Brain microvascular endothelial cell (primary cell): ENCODE results near the gene PRR35.

ENCODE experiments used
- DNase-seq: peaks from one replicate; pipeline ENCODE4 v3.0.0-alpha.2; 2020
- H3K27ac ChIP-seq: fragments of 250-450 bp; sonication (Bioruptor Pico); 2 replicates; pipeline ENCODE4 v1.5.1; 2020; ENCODE audit warnings: mild to moderate bottlenecking, moderate library complexity
- H3K27me3 ChIP-seq: fragments of 250-450 bp; sonication (Bioruptor Pico); replicated peaks from 2 replicates; pipeline ENCODE4 v1.5.1; 2020; ENCODE audit warnings: mild to moderate bottlenecking
- H3K36me3 ChIP-seq: fragments of 250-450 bp; sonication (Bioruptor Pico); replicated peaks from 2 replicates; pipeline ENCODE4 v1.5.1; 2020; ENCODE audit warnings: mild to moderate bottlenecking
- H3K4me3 ChIP-seq: 2 replicates; pipeline ENCODE4 v1.5.1; 2011; ENCODE audit warnings: low read depth, mild to moderate bottlenecking, control low read depth, low read length, moderate library complexity
- in situ Hi-C: cut with HindIII; loops from 2 replicates; pipeline ENCODE4 v1.10.0; 2017; ENCODE audit warnings: low sequenced_read_pairs, low pct_ligation_motif_present
- TF ChIP-seq, protein P1 (sequence below): IDR thresholded peaks from 2 replicates; pipeline ENCODE4 v1.5.1; 2011; ENCODE audit warnings: low read depth, mild to moderate bottlenecking, moderate library complexity, low read length, control low read depth, inconsistent platforms; ENCODE audit errors: missing control alignments

The PRR35 gene

DNA sequence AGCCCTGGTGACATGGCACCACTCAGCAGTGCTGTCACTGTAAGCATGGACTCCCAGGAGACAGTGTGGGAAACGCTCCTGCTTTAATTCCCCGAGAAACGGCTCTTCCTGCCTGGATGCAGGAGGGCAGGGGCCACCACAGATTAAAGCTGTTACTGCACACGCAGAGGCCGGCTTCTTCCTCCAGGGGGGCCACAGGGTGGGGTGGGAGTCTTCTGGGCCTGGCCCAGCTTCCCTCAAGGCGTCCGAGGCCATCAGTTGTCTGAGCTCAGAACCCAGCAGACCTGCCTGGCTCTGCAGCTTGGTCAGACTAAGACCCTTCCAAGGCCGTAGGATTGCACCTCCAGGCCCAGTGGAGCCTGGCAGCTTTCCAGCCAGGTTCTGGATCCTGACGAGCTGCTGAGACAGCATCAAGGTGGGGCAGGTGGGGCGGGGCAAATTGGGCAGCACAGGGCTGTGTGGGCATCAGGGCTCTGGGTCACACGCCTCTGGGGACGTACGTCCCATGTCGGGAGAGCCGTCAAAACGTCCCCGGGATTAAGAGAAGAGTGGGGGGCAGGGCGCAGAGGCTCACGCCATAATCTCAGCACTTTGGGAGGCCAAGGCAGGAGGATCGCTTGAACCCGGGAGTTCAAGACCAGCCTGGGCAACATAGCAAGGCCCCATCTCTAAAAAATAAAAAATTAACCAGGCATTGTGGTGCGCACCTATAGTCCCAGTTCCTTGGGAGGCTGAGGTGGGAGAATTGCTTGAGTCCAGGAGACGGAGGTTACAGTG lies 37.7 kb upstream of the PRR35 start:
- DNase-seq = no peak
- Histone ChIP-seq H3K4me3 (no peak overlapping the region), H3K27ac (no peak overlapping the region), H3K27me3 (no peaks in the 10 kb centered on the region), H3K36me3 (peaks cover 12% of the 10 kb centered on the region)
- in situ Hi-C loops = no loop called here
- TF ChIP-seq, protein P1, sequence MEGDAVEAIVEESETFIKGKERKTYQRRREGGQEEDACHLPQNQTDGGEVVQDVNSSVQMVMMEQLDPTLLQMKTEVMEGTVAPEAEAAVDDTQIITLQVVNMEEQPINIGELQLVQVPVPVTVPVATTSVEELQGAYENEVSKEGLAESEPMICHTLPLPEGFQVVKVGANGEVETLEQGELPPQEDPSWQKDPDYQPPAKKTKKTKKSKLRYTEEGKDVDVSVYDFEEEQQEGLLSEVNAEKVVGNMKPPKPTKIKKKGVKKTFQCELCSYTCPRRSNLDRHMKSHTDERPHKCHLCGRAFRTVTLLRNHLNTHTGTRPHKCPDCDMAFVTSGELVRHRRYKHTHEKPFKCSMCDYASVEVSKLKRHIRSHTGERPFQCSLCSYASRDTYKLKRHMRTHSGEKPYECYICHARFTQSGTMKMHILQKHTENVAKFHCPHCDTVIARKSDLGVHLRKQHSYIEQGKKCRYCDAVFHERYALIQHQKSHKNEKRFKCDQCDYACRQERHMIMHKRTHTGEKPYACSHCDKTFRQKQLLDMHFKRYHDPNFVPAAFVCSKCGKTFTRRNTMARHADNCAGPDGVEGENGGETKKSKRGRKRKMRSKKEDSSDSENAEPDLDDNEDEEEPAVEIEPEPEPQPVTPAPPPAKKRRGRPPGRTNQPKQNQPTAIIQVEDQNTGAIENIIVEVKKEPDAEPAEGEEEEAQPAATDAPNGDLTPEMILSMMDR = no peak

DNA sequence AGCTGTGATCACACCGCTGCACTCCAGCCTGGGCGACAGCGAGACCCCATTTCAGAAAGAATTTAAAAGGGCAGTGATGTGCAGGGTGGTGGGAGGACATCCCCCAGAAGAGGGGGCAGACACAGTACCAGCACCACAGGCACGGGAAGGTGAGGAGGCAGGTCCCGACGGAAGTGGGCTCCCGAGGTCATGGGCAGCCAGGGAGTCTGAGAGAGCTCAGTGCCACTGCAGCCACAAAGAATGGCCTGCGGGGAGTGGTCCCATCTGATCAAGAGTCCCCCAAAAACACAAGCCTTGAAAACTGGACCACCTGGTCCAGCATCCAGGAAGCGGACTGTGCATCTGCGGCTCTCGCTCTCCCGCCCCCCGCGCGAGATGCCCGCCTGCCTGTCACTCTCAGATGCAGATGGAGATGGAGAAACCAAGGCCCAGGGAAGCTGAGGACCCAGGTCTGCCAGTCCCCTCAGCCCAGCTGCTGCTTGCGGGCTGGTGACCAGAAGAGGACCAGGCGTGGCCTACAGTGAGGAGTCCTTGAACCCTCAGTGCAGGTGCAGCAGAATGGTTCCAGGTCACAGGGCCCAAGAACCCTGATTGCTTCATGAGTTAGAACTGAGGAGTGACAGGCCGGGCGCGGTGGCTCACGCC lies 37.0 kb upstream of the PRR35 start:
- no peak overlapping the region for H3K27ac ChIP-seq
- H3K36me3 ChIP-seq = peaks cover 12% of the 10 kb centered on the region
- H3K27me3 ChIP-seq = no peaks in the 10 kb centered on the region
- no peak overlapping the region for H3K4me3 ChIP-seq
- in situ Hi-C loops = no loop called here
- DNase-seq = no peak
- TF ChIP-seq, protein P1 = no peak

DNA sequence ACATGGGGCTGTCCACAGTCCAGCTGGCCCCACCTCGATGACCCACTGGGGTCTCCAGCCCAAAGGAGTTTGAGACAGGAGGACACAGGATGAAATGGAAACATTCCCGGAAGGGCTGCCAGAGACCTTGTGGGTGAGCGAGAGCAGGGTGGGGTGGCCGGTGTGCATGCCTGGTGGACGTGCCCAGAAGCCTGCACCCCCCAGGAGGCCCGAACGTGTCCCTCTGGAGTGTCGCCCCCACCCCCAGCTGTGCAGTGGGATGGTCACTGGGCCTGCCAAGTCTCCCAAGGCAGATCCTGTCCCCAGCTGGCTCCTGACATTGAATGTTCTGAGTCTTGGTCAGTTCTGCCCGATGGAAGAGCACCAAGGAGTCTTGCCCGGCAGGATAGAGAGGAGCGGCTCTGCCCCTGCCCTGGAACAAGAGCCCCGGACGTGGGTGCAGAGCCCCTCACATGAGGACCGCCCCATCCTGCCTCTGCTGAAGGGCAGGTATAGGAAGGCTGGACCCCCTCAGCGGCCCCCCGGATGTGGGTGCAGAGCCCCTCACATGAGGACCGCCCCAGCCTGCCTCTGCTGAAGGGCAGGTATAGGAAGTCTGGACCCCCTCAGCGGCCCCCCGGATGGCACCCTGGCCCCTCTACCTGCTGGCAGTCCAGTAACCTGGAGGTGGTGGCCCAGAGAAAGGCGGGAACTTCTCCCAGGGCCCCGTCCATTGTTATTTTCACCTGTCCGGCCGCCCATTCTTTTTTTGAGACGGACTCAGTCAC lies 35.7 kb upstream of the PRR35 start:
- H3K27me3 ChIP-seq = no peaks in the 10 kb centered on the region
- H3K27ac ChIP-seq = no peak overlapping the region
- TF ChIP-seq, protein P1 = no peak
- no peak for DNase-seq
- in situ Hi-C loops = no loop called here
- H3K36me3 ChIP-seq = peaks cover 12% of the 10 kb centered on the region
- H3K4me3 ChIP-seq = no peak overlapping the region

DNA sequence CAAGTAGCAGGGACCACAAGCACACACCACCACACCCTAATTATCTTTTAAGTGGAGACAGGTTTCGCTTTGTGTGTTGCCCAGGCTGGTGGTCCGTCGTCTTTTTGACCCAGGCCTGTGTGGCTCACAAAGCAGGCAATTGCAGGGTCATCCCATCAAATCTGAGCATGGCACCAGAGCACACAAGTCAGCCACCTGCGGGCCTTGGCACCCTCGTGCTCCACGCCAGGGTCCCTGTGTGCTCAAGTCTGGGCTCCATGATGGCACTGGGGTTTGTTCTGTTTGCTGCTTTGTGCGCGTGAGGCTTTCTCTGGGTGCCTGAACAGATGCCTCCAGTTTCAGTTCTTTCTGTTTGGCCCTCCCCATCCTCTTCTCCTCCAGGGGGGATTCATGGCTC lies 35.1 kb upstream of the PRR35 start:
- TF ChIP-seq, protein P1 = no peak
- no peak for DNase-seq
- in situ Hi-C loops = no loop called here
- Histone ChIP-seq H3K27me3 (no peaks in the 10 kb centered on the region), H3K4me3 (no peak overlapping the region), H3K27ac (peak overlapping the region; percentile 88), H3K36me3 (peaks cover 8% of the 10 kb centered on the region)

DNA sequence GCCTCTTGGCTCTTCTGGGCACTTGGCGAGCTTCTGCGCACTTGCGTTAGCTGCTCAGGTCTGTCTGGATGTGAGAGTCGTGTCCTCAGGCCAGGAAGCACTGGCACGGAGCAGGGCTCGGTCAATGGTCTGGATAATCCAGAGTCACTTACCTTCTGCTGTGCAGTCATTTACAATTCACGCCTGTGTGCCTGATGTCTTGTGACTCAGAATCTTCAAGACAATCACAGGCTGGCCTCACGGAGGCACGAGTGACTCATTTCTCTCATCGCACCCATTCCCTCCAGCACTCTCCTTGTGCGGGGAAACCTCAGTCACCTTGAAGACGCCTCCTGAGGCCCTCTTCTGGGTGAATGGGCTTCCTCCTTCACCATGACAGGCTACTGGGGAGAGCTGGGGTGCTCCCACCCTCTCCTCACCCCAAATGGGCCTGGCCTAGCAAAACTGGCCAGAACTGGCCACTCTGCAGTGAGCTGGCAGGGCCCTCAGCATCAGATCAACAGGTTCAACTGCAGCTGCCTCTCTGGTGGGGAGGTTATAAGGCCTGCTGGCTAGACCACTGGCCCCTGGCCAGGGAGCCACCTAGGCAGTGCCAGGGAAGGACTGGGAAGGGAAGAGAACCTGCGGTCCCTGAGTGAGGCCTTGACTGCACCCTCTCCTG lies 34.5 kb upstream of the PRR35 start:
- H3K4me3 ChIP-seq = peak overlapping the region; percentile 71
- TF ChIP-seq, protein P1 = no peak
- peaks cover 3% of the 10 kb centered on the region for H3K36me3 ChIP-seq
- in situ Hi-C loops = no loop called here
- DNase-seq = peak; percentile 82
- no peaks in the 10 kb centered on the region for H3K27me3 ChIP-seq
- peak overlapping the region; percentile 88 for H3K27ac ChIP-seq
